SK-N-MC (cell line): ENCODE results near the gene GPX3.

ENCODE experiments used
- EZH2 ChIP-seq: fragments of 200-600 bp; sonication (generic); IDR thresholded peaks from one replicate; pipeline ENCODE4 v1.6.1; 2017; ENCODE audit warnings: antibody characterized with exemption
- FOXP2 ChIP-seq: optimal IDR thresholded peaks from 2 replicates; pipeline ENCODE3; 2011; ENCODE audit warnings: mild to moderate bottlenecking, moderate library complexity; ENCODE audit not compliant: insufficient read depth; ENCODE audit errors: extremely low read length, control extremely low read depth
- POLR2AphosphoS5 ChIP-seq: IDR thresholded peaks from 2 replicates; pipeline ENCODE4 v1.6.1; 2012; ENCODE audit warnings: mild to moderate bottlenecking, low read depth, low read length, borderline replicate concordance

DNA sequence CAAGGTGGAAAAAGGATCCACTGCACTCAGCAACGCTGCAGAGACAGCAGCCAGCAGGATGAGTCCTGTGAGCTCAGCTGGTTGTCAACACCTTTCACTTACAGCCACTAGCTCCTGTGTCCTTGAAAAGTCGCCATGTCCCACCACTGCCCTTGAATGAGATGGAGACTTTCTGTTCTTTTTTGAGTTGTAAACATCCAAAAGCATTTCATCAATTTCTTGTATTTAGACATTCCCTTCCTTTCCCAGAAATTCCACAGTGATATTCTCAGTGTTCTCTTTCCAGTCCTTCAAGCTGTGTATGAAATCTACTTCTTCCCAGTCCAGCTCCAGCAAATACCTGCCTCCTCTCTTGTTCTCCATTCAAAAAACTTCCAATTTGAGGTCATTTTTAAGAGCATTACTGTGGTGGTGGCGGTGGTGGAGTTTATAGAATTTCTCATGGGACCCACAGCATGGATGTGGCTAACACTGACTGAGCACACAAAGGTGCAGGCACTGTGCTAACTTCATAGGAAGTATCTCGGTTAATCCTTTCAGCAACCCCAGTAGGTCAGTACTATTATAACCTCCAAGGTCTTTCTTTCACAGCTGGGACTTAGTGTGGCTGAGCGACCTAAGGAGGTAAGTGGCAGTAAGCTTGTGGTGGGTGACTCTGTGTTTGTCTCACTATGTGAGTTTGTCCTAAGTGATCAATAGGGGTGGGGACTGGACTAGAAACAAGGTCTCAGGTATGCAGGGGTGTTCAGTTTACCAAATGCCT is 15.0 kb upstream of the GPX3 start:
- no peak for TF ChIP-seq EZH2
- no peak for TF ChIP-seq POLR2AphosphoS5
- no peak for TF ChIP-seq FOXP2
